Measurements from ENCODE around the gene PHAX. TPM values are rescaled to one million over a fixed set of nuclear protein-coding genes. Genes with fewer than 3 reads are reported as not detected.

The PHAX gene
- total and polyA plus RNA-seq, 9 donors, result 24.1 to 63.7 (median 33.5) TPM

- Histone ChIP-seq H3K9me3 (no peaks in the 10 kb centered on the region), H3K27ac (no peak overlapping the region), H3K36me3 (no peaks in the 10 kb centered on the region), H3K4me1 (ENCODE audit: insufficient read depth) (peaks cover 2% of the 10 kb centered on the region), H3K4me3 (no peak overlapping the region), H3K27me3 (no peaks in the 10 kb centered on the region)
- TF ChIP-seq CTCF (IDR thresholded peaks at IDR 0.05), result no peak
- no peak for TF ChIP-seq EP300 (IDR thresholded peaks at IDR 0.05)
- no peak for TF ChIP-seq POLR2A (IDR thresholded peaks at IDR 0.05)
- no peak for DNase-seq
- intact Hi-C loops (cut with DNase I), result no loop called here
- WGBS, 3 donors, result 64 to 95% (median 95%) methylated on average over 2 of the region's 2 CpGs
Measured at GRCh38 chr5:126562823-126563222, 37.9 kb upstream of the PHAX start.

- H3K27me3 ChIP-seq, result no peaks in the 10 kb centered on the region
- no peaks in the 10 kb centered on the region for H3K9me3 ChIP-seq
- no peak for DNase-seq
- no peaks in the 10 kb centered on the region for H3K4me1 ChIP-seq (ENCODE audit: insufficient read depth)
- H3K36me3 ChIP-seq, result no peaks in the 10 kb centered on the region
- no peak overlapping the region for H3K27ac ChIP-seq
- no peak for TF ChIP-seq POLR2A (IDR thresholded peaks at IDR 0.05)
- 94 to 98% (median 96%) methylated on average over 4 of the region's 4 CpGs for WGBS, 3 donors
- intact Hi-C loops (cut with DNase I), result no loop called here
- no peak overlapping the region for H3K4me3 ChIP-seq
Measured at GRCh38 chr5:126568206-126568755, 32.5 kb upstream of the PHAX start.

GRCh38 chr5:126575644-126576043, 25.1 kb upstream of the PHAX start:
- Histone ChIP-seq H3K9me3 (no peaks in the 10 kb centered on the region), H3K36me3 (no peaks in the 10 kb centered on the region), H3K4me3 (no peak overlapping the region), H3K4me1 (ENCODE audit: insufficient read depth) (no peaks in the 10 kb centered on the region), H3K27ac (no peak overlapping the region), H3K27me3 (no peaks in the 10 kb centered on the region)
- DNase-seq, result no peak
- intact Hi-C loops (cut with DNase I), result no loop called here
- TF ChIP-seq POLR2A (IDR thresholded peaks at IDR 0.05) (no peak), CTCF (IDR thresholded peaks at IDR 0.05) (no peak), EP300 (IDR thresholded peaks at IDR 0.05) (no peak)
- WGBS, 3 donors, result 89 to 91% (median 90%) methylated on average over 10 of the region's 10 CpGs

GRCh38 chr5:126576974-126577373, 23.8 kb upstream of the PHAX start:
- H3K9me3 ChIP-seq, result no peaks in the 10 kb centered on the region
- WGBS, 3 donors, result 84 to 87% (median 86%) methylated on average over 5 of the region's 5 CpGs
- TF ChIP-seq POLR2A (IDR thresholded peaks at IDR 0.05) (no peak), CTCF (IDR thresholded peaks at IDR 0.05) (no peak), EP300 (IDR thresholded peaks at IDR 0.05) (no peak)
- no peak for DNase-seq
- H3K27ac ChIP-seq, result no peak overlapping the region
- H3K27me3 ChIP-seq, result no peaks in the 10 kb centered on the region
- H3K36me3 ChIP-seq, result no peaks in the 10 kb centered on the region
- no peak overlapping the region for H3K4me3 ChIP-seq
- H3K4me1 ChIP-seq (ENCODE audit: insufficient read depth), result no peaks in the 10 kb centered on the region
- intact Hi-C loops (cut with DNase I), result no loop called here

GRCh38 chr5:126577415-126577814, 23.3 kb upstream of the PHAX start:
- DNase-seq, result no peak
- no peaks in the 10 kb centered on the region for H3K36me3 ChIP-seq
- WGBS, 3 donors, result 89 to 95% (median 89%) methylated on average over 5 of the region's 5 CpGs

More at GRCh38 chr5:126577415-126577814, 23.3 kb upstream of the PHAX start:
- intact Hi-C loops (cut with DNase I), result no loop called here
- H3K4me1 ChIP-seq (ENCODE audit: insufficient read depth), result no peaks in the 10 kb centered on the region
- no peak overlapping the region for H3K4me3 ChIP-seq
- no peaks in the 10 kb centered on the region for H3K9me3 ChIP-seq
- no peak for TF ChIP-seq EP300 (IDR thresholded peaks at IDR 0.05)
- TF ChIP-seq POLR2A (IDR thresholded peaks at IDR 0.05), result no peak
- no peak for TF ChIP-seq CTCF (IDR thresholded peaks at IDR 0.05)
- no peaks in the 10 kb centered on the region for H3K27me3 ChIP-seq
- no peak overlapping the region for H3K27ac ChIP-seq
